ENCODE measurements around the gene NECAB3.

The NECAB3 gene

DNA sequence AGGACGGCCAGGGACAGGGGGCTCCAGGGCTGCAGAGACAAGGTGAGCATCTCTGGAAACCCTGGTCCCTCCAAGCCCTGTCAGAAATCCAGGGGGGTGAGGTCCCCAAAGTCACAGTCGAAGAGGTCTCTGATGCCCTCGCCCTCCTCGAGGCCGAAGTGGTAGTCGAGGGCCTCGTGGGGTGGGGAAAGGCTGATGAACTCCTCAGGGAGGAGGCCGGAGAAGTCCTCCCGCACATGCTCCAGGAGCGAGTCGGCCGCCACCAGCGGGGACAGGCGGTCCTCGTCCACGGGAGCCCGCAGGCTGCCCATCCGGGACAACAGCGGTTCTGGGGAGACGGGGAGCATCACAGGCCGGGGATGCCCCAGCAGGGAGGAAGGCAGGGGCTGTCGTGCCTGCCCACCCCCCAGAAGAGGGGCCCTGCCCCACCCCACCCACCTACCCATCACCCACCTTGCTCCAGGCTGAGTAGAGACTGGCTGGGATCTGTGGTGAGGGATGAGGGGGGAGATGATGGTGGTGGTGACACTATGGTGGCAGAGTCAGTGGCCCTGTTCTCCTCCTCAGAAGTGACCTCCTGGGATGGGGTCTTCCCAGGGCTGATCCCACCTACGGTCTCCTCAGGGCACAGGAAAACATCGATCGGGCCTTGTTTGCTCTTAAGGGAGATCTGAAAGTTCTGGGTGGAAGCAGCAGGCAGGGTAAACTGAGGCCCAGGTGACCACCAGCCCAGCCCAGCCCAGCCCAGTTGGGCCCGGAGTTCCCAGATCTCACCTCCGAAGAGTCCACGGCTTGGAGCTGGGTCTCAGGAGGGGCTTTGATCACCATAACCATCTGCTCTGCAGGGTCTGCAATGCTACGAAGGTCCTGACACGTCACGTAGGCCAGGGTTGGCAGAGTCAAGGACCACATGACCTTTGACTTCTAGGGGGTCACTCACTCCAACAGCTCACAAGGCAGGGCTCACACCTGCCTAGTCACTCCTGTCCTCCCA lies 2.7 kb upstream of the NECAB3 start:
- peak; percentile 24 for DNase-seq

DNA sequence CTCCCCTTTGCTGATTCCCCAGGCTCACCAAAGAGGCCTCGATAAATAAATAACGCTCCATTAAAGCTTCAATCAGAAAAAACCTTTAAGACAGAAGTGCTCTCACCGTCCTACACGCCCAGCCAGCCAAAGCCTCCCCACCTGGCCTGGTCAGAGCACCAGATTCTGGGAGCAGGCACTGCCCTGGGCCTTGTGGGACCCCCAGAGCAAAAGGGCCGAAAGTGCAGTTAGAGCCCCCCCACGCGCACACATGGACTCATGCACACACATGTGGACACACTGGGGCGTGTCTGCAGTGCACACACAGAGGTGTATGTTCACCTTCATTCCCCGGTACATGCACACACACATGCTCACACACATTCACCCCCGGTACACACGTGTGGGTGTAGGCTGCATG lies 1.9 kb upstream of the NECAB3 start:
- DNase-seq: peak; percentile 28

DNA sequence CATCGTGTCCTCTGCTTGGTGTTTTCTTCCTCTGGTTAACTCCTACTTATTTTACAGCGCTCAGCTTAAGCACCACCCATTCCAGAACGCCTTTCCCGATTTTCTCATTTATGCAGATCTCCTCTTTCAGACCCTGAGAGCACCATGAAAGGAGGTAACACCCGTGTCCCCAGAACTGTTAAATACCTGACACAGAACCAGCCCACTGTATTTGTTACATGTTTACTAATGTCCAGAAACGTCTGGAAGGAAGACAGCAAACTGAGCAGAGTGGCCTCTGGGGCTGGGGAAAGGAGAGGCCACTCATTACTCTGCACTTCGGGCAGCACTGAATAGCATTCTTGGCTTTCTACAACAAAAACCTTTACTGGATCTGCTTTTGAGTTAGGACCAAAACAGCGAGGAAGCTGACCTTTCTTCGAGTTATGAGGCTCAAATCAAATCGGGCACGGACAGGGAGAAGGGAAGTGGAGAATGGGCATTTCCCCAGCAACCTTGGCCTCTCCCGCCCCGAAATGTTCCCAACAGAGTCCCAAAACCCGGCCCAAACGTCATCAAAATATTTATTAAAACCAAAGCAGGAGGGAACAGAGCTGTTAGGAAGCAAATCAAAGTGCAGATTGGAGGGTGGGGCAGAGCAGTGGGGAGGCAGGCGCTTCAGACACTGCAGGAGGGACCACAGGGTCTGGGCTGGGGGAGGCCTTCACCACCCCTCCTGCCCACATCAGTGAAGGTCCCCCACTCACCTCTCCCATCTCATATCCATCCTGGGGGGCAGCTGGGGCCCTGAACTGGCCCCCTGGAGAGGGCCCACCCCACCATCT lies 1.1 kb upstream of the NECAB3 start:
- DNase-seq: peak; percentile 24

DNA sequence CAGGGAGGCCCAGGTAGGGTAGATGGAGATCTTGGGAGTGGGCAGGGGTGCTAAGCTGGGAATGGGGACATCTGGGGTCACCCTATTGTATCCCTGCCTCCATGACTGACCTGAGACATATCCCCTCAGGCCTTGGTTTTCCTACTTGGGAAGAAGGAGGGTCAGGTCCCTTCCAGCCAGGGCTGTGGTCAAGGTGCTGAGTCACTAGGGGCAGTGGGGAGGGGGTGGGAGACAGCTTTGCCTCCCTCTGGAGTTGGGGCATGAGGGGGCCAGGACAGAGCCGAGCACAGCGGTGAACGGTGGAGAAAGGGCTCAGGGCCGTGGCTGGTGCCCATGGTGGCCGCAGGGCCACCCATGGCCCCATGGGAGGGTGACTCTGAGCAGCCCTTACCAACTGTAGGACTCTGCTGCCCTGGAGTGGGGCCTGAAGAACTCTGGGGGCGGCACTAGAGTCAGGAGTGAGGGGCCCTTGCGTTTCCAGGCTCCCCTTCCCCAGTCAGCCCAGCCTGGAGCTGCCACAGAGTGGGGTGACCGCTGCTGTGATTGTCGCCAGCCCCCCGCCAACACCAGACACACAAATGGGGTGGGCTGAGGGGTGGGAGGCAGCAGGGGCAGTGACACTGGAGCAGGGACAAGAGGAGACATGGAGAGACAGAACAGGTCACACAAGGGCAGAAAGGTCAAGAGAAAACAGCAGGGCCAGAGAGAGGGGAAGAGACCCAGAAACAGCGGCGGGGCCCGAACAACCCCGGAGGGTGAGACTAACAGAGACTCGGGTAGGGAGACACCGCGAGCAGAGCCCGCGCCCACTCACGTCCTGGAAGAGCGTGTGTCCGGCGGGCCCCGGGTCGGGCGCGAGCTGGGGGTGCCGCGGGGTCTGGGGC lies 576 bp downstream of the NECAB3 start:
- DNase-seq: peak; percentile 67

DNA sequence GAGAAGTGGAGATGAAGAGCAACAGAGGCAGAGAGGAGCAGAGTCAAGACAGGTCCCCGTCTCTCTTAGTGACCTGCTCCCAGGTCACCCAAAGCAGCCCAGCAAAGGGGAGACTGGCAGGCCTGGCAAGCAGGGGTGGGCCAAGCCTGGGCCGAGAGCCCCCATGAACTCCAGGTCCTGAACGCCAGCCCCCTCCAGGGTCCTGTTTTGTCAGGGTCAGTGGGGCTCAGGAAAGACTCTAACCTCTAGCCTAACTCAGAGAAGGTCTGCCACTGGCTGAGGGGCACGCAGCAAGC lies 1.2 kb downstream of the NECAB3 start:
- DNase-seq: peak; percentile 32

DNA sequence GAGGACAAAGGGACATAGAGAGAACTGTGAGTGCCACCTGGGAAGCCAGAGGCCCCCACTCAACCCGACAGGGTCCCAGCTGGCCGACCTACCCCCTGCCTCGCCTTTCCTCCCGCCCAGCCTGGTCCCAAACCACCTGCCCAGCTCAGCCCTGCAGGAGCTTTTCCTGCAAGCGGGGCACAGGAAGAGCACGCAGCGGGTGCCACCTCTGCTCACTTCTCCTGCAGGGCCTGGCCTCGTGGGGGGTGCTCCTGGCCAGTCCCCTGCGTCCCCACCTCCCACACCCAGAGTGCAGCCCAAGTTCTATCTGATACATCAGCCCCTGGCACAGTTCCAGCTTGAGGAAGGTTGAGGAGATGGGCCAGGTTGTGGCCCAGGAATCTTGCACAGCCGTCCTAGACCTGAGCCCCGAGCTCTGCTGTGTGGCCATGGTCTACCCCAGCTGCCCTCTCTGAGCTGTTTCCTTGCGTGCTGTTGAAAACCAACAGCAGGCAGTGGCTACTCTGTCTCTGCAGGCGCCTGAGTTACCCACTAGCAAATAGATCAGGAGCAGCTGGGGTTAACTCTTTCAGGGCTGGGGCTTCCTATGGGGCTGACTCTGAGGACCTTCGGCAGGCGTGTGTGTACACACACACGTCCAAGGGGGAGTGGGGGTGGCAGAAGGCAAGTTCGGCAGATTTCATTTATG lies 1.7 kb downstream of the NECAB3 start:
- peak; percentile 55 for DNase-seq

DNA sequence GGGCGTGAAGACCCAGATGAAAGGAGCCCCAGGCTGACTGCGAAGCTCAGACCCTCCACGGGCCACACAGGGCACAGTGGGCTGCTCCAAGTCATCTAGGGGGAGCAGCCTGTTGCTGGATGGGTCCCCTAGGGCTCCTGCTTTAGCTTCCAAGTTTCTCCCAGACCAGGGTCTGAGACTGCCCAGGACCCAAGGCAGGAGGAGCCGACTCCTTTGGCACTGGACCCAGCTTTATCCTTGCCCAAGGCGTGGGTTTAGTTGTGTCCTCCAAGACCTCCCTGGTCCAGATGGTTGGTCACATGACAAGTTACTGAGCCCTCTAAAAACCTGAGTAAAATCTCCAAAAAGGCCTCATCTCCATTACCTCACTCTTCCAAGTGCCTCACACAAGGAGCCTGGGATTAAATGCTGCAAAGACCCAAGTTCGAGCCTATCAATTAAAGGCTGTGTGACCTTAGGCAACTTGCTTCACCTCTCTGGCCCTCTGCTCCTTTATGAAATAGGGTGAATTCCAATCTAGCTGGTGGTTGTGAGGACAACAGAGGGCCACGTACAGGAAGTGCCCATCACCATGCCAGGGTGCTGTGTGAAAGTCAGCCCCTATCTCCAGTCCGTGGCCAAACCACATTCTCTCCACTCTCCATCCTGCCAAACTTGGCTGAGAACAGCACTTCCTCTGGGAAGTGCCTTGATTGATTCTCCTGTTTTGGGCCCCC lies 2.5 kb downstream of the NECAB3 start:
- DNase-seq: peak; percentile 45

DNA sequence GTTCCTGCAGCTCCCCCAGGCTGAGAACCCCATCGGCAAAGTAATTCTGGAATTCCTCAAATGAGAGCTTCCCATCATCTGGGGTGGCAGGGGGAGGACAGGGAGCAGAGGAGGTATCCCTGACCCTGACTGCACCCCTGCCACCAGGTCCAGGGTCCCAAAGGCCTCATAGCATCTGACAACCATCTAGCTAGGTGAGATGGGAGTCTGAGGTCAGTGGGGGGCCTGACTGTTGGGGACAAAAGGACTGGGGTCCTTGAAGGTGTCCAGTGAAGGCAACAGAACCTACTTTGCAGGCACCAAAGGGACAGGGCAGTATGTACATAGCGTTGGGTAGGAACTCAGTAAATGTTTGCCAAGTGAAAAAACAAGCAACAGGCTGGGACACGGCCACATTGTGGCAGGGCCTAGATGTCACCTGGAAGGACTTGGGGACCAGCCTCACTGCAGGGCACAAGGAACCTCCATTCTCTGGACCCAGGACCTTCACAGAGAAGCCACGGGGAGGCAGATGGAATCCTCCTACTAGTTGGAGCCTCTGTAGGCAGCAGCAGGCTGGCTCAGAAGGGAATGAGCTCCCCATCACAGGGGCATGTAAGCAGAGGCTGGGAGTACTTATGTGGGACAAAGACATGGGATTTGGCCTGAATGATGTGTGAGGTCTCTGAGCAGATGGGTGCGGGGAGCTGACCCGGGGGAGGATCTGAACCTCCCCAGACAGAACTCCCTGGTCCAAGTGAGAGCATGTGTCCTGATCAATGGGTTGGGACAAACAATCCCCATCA lies 3.3 kb downstream of the NECAB3 start:
- DNase-seq: peak; percentile 29

DNA sequence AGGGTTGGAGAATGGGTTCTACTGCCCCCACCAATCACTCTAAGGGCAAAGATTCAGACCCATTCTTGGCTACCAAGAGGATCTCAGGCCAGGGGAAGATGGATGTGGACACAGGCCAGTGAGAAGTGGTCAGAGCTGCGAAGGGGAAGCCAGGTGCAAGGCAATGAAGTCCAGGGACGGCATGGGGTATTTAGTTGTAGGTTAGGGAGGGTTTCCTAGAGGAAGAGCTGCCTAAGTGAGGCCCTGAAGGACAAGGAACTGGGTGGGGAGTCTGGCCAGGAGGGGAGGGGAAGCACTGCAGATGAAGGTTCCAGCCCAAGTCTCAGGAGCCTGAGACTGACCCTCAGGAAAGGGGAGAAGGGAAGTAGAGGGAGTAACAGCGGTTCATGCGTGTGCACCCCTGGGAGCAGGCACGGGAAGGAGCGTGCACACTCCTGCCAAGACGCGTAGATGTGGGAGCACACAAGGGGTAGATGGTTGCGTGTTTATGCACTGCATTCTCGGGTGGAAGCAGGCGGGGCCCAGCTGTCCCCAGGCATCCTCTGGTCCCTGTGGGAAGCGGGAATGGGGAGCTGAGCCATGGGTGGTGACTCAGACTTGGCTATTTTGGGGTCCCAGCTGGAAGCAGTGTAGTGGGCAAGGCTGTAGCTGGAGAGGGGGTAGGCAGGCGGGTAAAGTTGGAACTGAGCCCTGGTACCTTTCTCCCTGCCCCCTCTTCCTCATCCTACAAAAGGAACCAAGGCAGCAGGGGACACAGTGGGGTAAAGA lies 4.2 kb downstream of the NECAB3 start:
- peak; percentile 46 for DNase-seq

DNA sequence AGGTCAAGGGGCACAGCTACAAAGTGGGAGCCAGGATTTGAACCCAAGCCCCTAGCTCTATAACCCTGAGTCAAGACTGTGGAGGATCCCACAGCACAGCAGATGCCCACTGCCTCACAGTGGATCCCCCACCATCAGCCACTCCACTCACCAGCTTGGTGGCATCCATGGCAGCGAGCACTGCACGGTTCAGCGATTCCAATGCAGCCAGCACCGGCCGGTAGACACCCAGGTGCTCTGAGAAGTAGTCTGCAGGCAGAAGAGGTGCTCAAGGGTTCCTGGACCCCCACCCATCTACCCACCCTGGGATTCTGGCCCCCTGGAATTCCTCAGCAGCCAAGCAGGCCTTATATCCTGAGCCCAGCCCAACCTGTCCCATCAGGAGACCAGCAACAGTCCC lies 5.0 kb downstream of the NECAB3 start:
- DNase-seq: no peak

DNA sequence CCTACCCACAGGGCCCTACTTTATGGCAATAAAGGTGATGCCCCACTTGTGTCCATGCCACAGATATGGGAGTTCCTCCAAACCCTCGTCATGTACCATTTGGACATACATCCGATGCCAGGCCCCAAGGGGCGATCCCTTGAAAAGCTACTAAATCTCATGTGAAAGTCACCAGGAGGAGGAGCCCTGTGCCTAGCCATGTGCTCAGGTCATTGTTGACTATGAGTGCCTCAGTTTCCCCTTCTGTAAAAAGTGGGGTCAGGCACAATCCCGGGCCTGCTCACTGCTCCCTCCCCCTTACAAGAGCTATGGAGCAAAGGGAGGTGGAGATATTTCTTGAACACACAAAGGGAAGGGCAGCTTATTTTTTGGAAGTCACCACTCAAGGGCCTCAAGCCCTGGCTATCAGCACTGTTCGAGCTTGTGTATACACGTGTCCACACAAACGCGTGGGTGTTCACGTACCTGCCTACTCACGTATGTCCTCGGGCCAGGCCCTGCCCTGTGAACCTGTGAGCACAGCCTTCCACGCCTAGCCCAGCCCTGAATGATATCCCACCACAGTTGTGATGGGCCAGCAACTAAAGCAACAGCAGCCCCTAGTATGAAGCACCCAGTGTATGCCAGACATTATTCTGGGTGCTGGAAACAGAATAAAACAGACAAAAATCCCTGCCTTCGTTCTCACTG lies 5.6 kb downstream of the NECAB3 start:
- peak; percentile 35 for DNase-seq

DNA sequence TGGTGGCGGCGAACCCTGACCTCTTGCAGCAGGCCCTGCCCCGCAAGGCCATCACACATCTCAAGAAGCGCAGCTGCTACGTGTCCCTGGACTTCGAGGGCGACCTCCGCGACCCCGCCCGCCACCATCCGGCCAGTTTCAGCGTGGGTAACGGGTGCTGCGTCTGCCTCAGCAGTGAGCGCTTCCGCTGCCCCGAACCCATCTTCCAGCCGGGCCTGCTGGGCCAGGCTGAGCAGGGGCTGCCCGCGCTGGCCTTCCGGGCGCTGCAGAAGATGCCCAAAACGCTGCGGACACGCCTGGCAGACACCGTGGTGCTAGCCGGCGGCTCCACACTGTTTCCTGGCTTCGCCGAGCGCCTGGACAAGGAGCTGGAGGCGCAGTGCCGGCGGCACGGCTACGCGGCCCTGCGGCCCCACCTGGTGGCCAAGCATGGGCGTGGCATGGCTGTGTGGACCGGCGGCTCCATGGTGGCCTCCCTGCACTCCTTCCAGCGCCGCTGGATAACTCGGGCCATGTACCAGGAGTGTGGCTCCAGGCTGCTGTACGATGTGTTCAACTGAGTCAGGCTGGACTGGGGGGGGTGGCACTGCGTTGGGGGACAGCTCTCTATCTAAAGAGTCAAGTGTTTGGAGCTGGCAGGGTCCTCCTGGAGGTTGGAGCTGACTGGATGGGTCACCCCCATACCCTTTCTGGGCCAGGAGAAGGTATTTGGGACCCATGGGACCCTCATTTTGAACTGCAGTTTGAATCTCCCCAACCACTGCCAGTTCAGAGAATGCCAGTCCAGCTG lies 6.4 kb downstream of the NECAB3 start:
- DNase-seq: peak; percentile 100

DNA sequence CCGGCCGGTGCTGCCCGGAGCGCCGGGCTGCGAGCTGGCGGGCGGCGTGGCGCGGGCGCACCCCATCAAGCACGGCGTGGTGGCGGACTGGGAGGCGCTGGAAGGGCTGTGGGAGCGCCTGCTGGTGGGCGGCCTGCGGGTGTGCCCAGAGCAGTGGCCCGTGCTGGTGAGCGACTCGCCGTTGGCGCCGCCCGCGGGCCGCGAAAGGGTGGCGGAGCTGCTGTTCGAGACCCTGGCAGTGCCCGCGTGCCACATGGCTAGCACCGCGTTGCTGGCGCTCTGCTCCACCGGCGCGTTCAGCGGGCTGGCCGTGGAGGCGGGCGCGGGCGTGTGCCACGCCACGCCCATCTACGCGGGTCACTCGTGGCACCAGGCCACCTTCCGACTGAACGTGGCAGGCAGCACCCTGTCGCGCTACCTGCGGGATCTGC lies 7.0 kb downstream of the NECAB3 start:
- DNase-seq: no peak

DNA sequence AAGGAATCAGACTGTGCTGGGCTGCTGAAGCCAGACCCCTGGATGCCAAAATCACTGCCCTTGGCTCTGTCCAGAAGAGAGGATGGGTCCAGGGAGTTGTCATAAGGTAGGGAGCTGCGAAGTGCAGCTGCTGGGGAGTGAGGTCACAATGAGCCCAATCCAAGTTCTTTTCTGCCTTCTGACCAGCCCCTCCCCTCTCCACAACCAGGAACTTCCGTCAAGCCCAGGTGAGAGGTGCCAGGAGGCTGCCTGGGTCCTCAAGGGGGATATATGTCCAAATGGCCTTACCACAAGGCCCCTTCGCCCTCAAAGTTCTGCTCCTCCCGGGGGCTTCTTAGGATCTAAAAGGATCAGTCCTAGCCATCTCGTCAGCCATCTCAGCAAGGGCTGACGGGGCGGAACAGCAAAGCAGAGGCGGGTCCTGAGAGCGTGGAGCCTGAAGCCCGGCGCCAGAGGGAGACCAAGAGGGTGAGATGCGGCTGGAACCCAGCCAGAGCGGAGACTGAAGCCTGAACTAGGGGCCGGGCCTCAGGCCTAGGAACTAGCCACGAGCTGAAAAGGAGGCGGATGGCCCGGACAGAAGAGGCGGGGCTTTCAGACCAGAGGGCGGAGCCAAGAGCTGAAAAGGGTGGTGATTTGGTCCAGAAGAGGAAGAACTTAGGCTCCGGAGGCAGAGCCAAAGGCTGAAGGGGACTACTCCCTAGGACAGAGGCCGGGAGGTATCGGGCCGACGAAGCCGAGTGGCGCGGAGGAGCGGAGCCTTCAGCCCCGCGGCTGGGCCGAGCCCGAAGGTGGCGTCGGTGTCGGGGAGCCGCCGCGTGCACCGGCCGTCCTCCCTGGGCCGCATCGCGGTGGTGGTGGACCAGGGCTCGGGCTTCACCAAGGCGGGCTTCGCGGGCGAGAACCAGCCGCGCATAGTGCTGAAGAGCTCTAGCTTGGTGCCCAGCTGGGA lies 7.7 kb downstream of the NECAB3 start, which contains the start of gene ACTL10:
TSS of gene ACTL10 (plus strand) at position 651 of the 952 bp plus-strand sequence. CDS start 555 bp downstream, outside the sequence.
- peak; percentile 77 for DNase-seq

DNA sequence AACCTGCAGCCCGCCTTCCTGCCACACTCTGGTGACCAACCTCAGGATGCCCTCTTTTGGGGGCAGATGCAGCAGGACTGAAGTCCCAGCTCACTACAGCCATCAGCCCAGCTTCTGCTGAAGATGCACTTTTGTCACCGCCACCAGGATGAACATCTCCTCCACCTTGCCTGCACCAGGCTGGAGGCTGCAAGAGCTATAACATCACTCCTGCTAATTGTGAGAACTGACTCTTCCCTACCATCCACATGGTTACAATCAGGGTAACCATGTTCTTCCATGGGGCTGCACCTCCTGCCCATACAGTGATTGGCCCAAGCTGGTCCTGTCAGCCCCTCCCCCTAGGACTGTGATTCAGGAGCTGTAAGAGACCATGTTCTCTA lies 9.5 kb downstream of the NECAB3 start:
- DNase-seq: no peak

DNA sequence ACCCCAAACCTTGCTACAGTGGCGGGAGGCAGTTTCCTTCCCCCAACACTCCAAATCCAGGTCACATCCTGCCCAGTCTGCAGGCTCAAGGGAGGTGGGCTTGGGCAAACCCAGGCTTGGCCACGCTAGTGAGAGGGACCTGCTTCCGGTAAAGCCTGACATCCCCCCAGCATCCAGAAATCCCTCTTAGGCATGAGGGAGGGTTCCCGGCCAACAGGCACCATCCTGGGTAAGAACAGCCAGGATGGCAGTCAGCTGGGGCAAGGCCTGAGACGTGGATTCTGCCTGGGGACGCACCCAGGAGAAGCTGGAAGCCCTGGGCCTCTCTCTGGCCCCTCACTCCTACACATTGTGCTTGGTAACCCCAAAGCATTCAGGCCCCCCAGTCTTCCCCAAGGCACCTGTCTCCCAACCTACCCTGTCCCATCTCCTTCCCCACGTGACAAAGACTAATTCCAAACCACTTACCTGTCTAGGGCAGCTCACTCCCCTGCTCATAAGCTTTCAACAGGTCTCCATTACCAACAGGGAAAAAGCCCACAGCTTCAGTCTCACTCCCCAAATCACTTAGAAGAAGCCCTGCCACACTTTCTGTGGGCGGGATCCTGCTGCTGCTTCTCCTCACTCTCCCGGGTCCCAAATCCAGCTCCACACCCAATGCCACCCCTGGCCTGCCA lies 10.0 kb downstream of the NECAB3 start:
- DNase-seq: peak; percentile 52

Data from 8988T (cell line).